HepG2 (cell line): ENCODE measurements around the gene ATR. TPM values are rescaled to one million over a fixed set of nuclear protein-coding genes. Genes with fewer than 3 reads are reported as not detected.

Source experiments
- FOSL1 ChIP-seq: sonication (generic); formaldehyde crosslinking; IDR thresholded peaks from 2 replicates; pipeline ENCODE4 v1.9.0; 2021; ENCODE audit warnings: missing genetic modification reagents, borderline replicate concordance
- ISX ChIP-seq: sonication (generic); formaldehyde crosslinking; conservative IDR thresholded peaks from 2 replicates; pipeline ENCODE4 v1.5.0; 2020; ENCODE audit warnings: missing genetic modification reagents
- NFYB ChIP-seq: sonication (generic); formaldehyde crosslinking; IDR thresholded peaks from 2 replicates; pipeline ENCODE4 v1.4.0; 2020; ENCODE audit warnings: missing genetic modification reagents
- NR2F6 ChIP-seq, 2 experiments: IDR thresholded peaks; 2 replicates each; pipeline ENCODE4 v1.6.1; 2016; ENCODE audit warnings: antibody characterized with exemption in 1 of 2, mild to moderate bottlenecking in 1 of 2
- PHF21A ChIP-seq: sonication (generic); formaldehyde crosslinking; IDR thresholded peaks from 2 replicates; pipeline ENCODE4 v1.5.0; 2020; ENCODE audit warnings: mild to moderate bottlenecking, missing genetic modification reagents
- RFXANK ChIP-seq: IDR thresholded peaks from 2 replicates; pipeline ENCODE4 v1.6.1; 2016
- SIN3A ChIP-seq: IDR thresholded peaks from 2 replicates; pipeline ENCODE4 v1.6.1; 2011; ENCODE audit warnings: low read depth, mild to moderate bottlenecking, control low read depth, low read length, borderline replicate concordance
- SNAI1 ChIP-seq: sonication (generic); formaldehyde crosslinking; IDR thresholded peaks from 2 replicates; pipeline ENCODE4 v1.5.0; 2020; ENCODE audit warnings: mild to moderate bottlenecking, missing genetic modification reagents, borderline replicate concordance
- SRSF4 ChIP-seq: fragments of 200-400 bp; formaldehyde crosslinking; IDR thresholded peaks from one replicate; pipeline ENCODE4 v1.6.1; 2018; ENCODE audit warnings: mild to moderate bottlenecking, low read depth, low read length, moderate library complexity; ENCODE audit not compliant: poor library complexity, severe bottlenecking
- SRSF9 ChIP-seq: fragments of 200-400 bp; formaldehyde crosslinking; IDR thresholded peaks from 2 replicates; pipeline ENCODE4 v1.6.1; 2018; ENCODE audit warnings: borderline replicate concordance, mild to moderate bottlenecking, low read depth, low read length; ENCODE audit not compliant: insufficient read depth, poor library complexity, severe bottlenecking
- ZNF282 ChIP-seq: fragments of 450-650 bp; IDR thresholded peaks from 2 replicates; pipeline ENCODE4 v1.6.1; 2018; ENCODE audit not compliant: partially characterized antibody
- ZNF34 ChIP-seq: sonication (generic); formaldehyde crosslinking; IDR thresholded peaks from 2 replicates; pipeline ENCODE4 v1.4.0; 2020; ENCODE audit warnings: mild to moderate bottlenecking, missing genetic modification reagents, borderline replicate concordance
- ZNF652 ChIP-seq: IDR thresholded peaks from 2 replicates; pipeline ENCODE4 v1.6.1; 2016; ENCODE audit warnings: low read depth, borderline replicate concordance
- ZNF678 ChIP-seq: sonication (generic); formaldehyde crosslinking; IDR thresholded peaks from 2 replicates; pipeline ENCODE4 v1.4.0; 2020; ENCODE audit warnings: mild to moderate bottlenecking, missing genetic modification reagents
- ZNF781 ChIP-seq: sonication (generic); formaldehyde crosslinking; IDR thresholded peaks from 2 replicates; pipeline ENCODE4 v1.5.1; 2020; ENCODE audit warnings: borderline replicate concordance, mild to moderate bottlenecking, missing genetic modification reagents; ENCODE audit errors: not compliant biosample characterization
- ZNF879 ChIP-seq: sonication (generic); formaldehyde crosslinking; IDR thresholded peaks from 2 replicates; pipeline ENCODE4 v1.8.1; 2023; ENCODE audit warnings: missing genetic modification reagents
- polyA plus RNA-seq, 8 experiments: library from polyadenylated mRNA; depleted of rRNA in 3 of 8; stranded (reverse) in 7 of 8; unstranded in 1 of 8; fragments of >200 nt; fragmentation: Illumina TruSeq in 4 of 8; extraction: Trizol in 4 of 8; gene quantifications; 2 replicates each; pipeline versions ENCODE4 v1.2.1 to v1.2.3, GENCODE V29; 2011 to 2016; ENCODE audit warnings: low read depth in 4 of 8, missing spikeins in 1 of 8, mixed read lengths in 1 of 8; ENCODE audit not compliant: insufficient read depth in 1 of 8
- total RNA-seq, 5 experiments: library from RNA; depleted of rRNA; stranded (reverse); fragments of >200 nt; fragmentation: Illumina TruSeq; extraction: Trizol; gene quantifications; 2 replicates each; pipeline ENCODE4 v1.2.3, GENCODE V29; 2016; ENCODE audit warnings: low read depth in 1 of 5
- TF ChIP-seq, protein P1 (sequence below): sonication (generic); formaldehyde crosslinking; IDR thresholded peaks from 2 replicates; pipeline ENCODE4 v1.5.1; 2020; ENCODE audit warnings: mild to moderate bottlenecking, missing genetic modification reagents
- TF ChIP-seq, protein P2 (sequence below): sonication (generic); formaldehyde crosslinking; IDR thresholded peaks from 2 replicates; pipeline ENCODE4 v1.4.0; 2020; ENCODE audit warnings: missing genetic modification reagents
- TF ChIP-seq, protein P3 (sequence below): sonication (generic); formaldehyde crosslinking; conservative IDR thresholded peaks from 2 replicates; pipeline ENCODE4 v1.8.0; 2022; ENCODE audit warnings: missing genetic modification reagents
- TF ChIP-seq, protein P4 (sequence below): sonication (generic); formaldehyde crosslinking; IDR thresholded peaks from 2 replicates; pipeline ENCODE4 v1.4.0; 2020; ENCODE audit warnings: missing genetic modification reagents, mild to moderate bottlenecking, borderline replicate concordance

The ATR gene
- total and polyA plus RNA-seq, 2 of the 13 experiments (the other 11 are each of a cell fraction or from before 2014, with no cell fraction given): 6.6 to 17.0 TPM

GRCh38 chr3:142595951-142596725, 17.6 kb upstream of the ATR start, which contains the start of gene PLS1 (continued):
- TF ChIP-seq FOSL1 (CRISPR knock-in tag) (no peak), PHF21A (CRISPR knock-in tag) (peak; percentile 85; the same call in 1 of the 2 replicates), SRSF9 (no peak), ZNF652 (CRISPR knock-in tag) (peak; percentile 19), SNAI1 (CRISPR knock-in tag) (peak; percentile 49; the same call in 1 of the 2 replicates), ISX (CRISPR knock-in tag) (peak; percentile 93), ZNF781 (CRISPR knock-in tag) (peak; percentile 80), ZNF879 (no peak), RFXANK (CRISPR knock-in tag) (no peak), ZNF678 (CRISPR knock-in tag) (peak; percentile 69; the same call in 1 of the 2 replicates), NR2F6 (IDR thresholded peaks at IDR 0.05) (no peak), NR2F6 (CRISPR knock-in tag; IDR thresholded peaks at IDR 0.05) (peak; percentile 36; the same call in 1 of the 2 replicates), ZNF34 (CRISPR knock-in tag) (no peak; the same call in 1 of the 2 replicates), SRSF4 (no peak), SIN3A (peak; percentile 75; the same call in 1 of the 2 replicates), NFYB (CRISPR knock-in tag) (peak; percentile 30; the same call in 1 of the 2 replicates), ZNF282 (no peak)
- TF ChIP-seq, protein P1, sequence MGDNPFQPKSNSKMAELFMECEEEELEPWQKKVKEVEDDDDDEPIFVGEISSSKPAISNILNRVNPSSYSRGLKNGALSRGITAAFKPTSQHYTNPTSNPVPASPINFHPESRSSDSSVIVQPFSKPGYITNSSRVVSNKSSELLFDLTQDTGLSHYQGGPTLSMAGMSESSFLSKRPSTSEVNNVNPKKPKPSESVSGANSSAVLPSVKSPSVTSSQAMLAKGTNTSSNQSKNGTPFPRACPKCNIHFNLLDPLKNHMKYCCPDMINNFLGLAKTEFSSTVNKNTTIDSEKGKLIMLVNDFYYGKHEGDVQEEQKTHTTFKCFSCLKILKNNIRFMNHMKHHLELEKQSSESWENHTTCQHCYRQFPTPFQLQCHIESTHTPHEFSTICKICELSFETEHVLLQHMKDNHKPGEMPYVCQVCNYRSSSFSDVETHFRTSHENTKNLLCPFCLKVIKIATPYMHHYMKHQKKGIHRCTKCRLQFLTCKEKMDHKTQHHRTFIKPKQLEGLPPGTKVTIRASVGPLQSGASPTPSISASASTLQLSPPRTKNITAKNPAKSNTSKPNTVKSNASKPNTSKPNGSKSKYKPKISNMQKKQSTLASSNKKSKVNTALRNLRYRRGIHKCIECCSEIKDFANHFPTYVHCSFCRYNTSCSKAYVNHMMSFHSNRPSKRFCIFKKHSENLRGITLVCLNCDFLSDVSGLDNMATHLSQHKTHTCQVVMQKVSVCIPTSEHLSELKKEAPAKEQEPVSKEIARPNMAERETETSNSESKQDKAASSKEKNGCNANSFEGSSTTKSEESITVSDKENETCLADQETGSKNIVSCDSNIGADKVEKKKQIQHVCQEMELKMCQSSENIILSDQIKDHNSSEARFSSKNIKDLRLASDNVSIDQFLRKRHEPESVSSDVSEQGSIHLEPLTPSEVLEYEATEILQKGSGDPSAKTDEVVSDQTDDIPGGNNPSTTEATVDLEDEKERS (CRISPR knock-in tag): peak; percentile 72; the same call in 1 of the 2 replicates
- TF ChIP-seq, protein P2, sequence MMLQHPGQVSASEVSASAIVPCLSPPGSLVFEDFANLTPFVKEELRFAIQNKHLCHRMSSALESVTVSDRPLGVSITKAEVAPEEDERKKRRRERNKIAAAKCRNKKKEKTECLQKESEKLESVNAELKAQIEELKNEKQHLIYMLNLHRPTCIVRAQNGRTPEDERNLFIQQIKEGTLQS: no peak
- TF ChIP-seq, protein P3, sequence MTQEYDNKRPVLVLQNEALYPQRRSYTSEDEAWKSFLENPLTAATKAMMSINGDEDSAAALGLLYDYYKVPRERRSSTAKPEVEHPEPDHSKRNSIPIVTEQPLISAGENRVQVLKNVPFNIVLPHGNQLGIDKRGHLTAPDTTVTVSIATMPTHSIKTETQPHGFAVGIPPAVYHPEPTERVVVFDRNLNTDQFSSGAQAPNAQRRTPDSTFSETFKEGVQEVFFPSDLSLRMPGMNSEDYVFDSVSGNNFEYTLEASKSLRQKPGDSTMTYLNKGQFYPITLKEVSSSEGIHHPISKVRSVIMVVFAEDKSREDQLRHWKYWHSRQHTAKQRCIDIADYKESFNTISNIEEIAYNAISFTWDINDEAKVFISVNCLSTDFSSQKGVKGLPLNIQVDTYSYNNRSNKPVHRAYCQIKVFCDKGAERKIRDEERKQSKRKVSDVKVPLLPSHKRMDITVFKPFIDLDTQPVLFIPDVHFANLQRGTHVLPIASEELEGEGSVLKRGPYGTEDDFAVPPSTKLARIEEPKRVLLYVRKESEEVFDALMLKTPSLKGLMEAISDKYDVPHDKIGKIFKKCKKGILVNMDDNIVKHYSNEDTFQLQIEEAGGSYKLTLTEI (CRISPR knock-in tag): no peak
- TF ChIP-seq, protein P4, sequence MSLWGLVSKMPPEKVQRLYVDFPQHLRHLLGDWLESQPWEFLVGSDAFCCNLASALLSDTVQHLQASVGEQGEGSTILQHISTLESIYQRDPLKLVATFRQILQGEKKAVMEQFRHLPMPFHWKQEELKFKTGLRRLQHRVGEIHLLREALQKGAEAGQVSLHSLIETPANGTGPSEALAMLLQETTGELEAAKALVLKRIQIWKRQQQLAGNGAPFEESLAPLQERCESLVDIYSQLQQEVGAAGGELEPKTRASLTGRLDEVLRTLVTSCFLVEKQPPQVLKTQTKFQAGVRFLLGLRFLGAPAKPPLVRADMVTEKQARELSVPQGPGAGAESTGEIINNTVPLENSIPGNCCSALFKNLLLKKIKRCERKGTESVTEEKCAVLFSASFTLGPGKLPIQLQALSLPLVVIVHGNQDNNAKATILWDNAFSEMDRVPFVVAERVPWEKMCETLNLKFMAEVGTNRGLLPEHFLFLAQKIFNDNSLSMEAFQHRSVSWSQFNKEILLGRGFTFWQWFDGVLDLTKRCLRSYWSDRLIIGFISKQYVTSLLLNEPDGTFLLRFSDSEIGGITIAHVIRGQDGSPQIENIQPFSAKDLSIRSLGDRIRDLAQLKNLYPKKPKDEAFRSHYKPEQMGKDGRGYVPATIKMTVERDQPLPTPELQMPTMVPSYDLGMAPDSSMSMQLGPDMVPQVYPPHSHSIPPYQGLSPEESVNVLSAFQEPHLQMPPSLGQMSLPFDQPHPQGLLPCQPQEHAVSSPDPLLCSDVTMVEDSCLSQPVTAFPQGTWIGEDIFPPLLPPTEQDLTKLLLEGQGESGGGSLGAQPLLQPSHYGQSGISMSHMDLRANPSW (CRISPR knock-in tag): 0 out of 2 replicates have a peak, but pooled peaks have one; percentile 55
